Measurements from ENCODE around the gene CALCOCO2. TPM values are rescaled to one million over a fixed set of nuclear protein-coding genes. Genes with fewer than 3 reads are reported as not detected.
"Not testable (repeated sequence)": the region's sequence is repeated elsewhere in the genome, so short reads cannot be mapped to it uniquely, and the experiment has no call there.

Gene CALCOCO2
- total and polyA plus RNA-seq, 4 donors, result 46.8 to 128 (median 93.1) TPM

DNA sequence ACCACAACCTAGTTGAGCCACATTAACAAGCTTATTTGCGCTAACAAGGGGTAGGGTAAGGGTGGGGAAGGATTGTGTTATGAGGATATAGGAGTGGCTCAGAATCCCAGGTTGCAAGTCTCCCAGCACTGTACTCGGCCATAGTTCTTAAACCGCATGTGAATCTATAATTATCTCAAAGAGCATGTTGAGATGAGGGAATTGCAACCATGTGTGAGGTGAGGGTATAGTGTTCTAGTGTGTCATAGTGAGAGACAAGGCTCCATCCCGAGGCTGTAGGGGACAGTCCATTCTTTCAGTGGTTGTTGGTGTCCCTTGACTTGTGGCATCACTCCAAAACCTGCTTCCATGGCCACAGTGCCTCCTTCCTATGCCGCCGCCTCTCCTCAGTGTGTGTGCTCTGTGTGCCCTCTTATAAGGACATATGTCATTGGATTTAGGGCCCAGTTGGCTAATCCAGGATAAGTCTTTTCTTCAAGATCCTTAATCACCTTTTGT is 39.0 kb downstream of the CALCOCO2 start:
- ATAC-seq (ENCODE audit: insufficient read depth, low FRiP score) (no peak), DNase-seq (no peak)
- Histone ChIP-seq H3K9ac (ENCODE audit: insufficient read depth in 1 of 2, low read length in 2 of 2) (no peak overlapping the region), H3K27ac (ENCODE audit: low read depth in 1 of 2, low read length in 1 of 2) (no peak overlapping the region), H3K4me1 (ENCODE audit: control insufficient read depth in 5 of 5, insufficient read depth in 5 of 5, low read length in 5 of 5) (peaks cover 0 to 21% (median 13%) of the 10 kb centered on the region in 5 donors), H3K36me3 (ENCODE audit: control insufficient read depth in 4 of 4, insufficient read depth in 4 of 4, low read length in 4 of 4) (peaks cover 2 to 6% (median 2%) of the 10 kb centered on the region in 4 donors), H3K4me3 (no peak overlapping the region), H3K27me3 (ENCODE audit: control insufficient read depth in 3 of 3, insufficient read depth in 3 of 3, low read length in 2 of 3) (no peaks in the 10 kb centered on the region), H3K9me3 (ENCODE audit: control insufficient read depth in 4 of 4, insufficient read depth in 3 of 4, low read length in 3 of 4) (no peaks in the 10 kb centered on the region)
- 77 to 91% methylated on average over 6 of the region's 6 CpGs for WGBS, 2 donors
- TF ChIP-seq, protein P1, sequence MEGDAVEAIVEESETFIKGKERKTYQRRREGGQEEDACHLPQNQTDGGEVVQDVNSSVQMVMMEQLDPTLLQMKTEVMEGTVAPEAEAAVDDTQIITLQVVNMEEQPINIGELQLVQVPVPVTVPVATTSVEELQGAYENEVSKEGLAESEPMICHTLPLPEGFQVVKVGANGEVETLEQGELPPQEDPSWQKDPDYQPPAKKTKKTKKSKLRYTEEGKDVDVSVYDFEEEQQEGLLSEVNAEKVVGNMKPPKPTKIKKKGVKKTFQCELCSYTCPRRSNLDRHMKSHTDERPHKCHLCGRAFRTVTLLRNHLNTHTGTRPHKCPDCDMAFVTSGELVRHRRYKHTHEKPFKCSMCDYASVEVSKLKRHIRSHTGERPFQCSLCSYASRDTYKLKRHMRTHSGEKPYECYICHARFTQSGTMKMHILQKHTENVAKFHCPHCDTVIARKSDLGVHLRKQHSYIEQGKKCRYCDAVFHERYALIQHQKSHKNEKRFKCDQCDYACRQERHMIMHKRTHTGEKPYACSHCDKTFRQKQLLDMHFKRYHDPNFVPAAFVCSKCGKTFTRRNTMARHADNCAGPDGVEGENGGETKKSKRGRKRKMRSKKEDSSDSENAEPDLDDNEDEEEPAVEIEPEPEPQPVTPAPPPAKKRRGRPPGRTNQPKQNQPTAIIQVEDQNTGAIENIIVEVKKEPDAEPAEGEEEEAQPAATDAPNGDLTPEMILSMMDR (IDR thresholded peaks at IDR 0.05; ENCODE audit: control extremely low read depth, extremely low read depth), result no peak

DNA sequence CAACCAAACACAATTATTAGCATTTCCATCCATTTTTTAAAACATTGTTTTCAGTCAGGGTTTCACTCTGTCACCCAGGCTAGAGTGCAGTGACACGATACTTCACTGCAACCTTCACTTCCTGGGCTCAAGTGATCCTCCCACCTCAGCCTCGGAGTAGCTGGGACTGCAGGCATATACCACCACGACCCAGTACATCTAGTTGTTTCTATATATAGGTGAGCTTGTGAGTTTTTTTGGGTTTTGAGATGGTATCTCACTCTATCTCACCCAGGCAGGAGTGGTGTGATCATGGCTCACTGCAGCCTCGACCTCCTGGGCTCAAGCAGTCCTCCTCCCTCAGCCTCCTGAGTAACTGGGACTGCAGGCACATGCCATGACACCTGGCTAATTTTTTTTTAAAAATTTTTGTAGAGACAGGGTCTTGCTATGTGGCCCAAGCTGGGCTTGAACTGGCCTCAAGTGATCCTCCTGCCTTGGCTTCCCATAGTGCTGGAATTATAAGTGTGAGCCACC is 40.3 kb downstream of the CALCOCO2 start:
- 61 to 73% methylated on average over 4 of the region's 4 CpGs for WGBS, 2 donors
- Histone ChIP-seq H3K9ac (ENCODE audit: insufficient read depth in 1 of 2, low read length in 2 of 2) (no peak overlapping the region), H3K9me3 (ENCODE audit: control insufficient read depth in 4 of 4, insufficient read depth in 3 of 4, low read length in 3 of 4) (no peaks in the 10 kb centered on the region), H3K27ac (ENCODE audit: low read depth in 1 of 2, low read length in 1 of 2) (no peak overlapping the region), H3K27me3 (ENCODE audit: control insufficient read depth in 3 of 3, insufficient read depth in 3 of 3, low read length in 2 of 3) (no peaks in the 10 kb centered on the region), H3K4me1 (ENCODE audit: control insufficient read depth in 5 of 5, insufficient read depth in 5 of 5, low read length in 5 of 5) (peaks cover 0 to 21% (median 13%) of the 10 kb centered on the region in 5 donors), H3K36me3 (ENCODE audit: control insufficient read depth in 4 of 4, insufficient read depth in 4 of 4, low read length in 4 of 4) (peaks cover 0 to 2% (median 0%) of the 10 kb centered on the region in 4 donors), H3K4me3 (no peak overlapping the region)
- DNase-seq (no peak), ATAC-seq (ENCODE audit: insufficient read depth, low FRiP score) (no peak)
- TF ChIP-seq, protein P1 (IDR thresholded peaks at IDR 0.05; ENCODE audit: control extremely low read depth, extremely low read depth), result no peak

DNA sequence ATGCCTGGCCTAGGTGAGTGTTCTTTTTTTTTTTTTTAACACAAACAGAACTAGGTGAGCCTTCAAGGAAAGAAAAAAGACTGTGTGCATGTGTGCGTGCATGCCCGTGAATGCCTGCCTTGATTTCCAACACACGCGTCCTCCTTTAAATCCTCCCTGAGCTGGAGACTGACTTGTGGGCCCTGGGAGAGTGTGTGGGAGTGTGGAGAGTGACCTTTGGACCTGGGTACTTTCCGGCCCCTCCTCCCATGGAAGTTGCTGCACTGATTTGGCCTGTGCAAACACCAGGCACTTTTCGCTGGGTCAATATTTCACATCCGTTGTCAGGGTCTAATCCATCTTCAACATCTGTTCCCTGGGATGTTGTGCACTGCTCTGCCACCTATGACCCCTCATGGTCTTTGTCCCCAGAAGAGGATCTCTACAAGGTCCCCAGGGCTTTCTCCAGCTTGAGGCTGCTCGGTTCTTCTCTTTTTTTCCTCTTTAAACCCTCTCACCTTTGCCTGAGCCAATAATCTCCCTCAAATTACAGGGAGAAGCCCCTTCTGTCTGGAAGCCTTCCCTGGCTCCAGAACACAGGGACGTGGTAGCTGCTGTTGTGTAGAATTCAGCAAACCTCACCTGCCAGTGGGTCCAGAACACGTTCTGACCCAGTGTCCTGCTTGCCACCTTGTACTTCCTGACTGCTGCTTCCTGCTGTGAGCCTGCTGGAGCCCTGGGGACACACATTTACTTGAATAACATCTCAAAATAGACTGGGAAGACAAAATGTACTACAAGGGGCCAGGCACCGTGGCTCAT is 40.9 kb downstream of the CALCOCO2 start:
- Histone ChIP-seq H3K4me3 (no peak overlapping the region), H3K4me1 (ENCODE audit: control insufficient read depth in 5 of 5, insufficient read depth in 5 of 5, low read length in 5 of 5) (peaks cover 0 to 21% (median 13%) of the 10 kb centered on the region in 5 donors), H3K9ac (ENCODE audit: insufficient read depth in 1 of 2, low read length in 2 of 2) (no peak overlapping the region), H3K36me3 (ENCODE audit: control insufficient read depth in 4 of 4, insufficient read depth in 4 of 4, low read length in 4 of 4) (no peaks in the 10 kb centered on the region), H3K9me3 (ENCODE audit: control insufficient read depth in 4 of 4, insufficient read depth in 3 of 4, low read length in 3 of 4) (no peaks in the 10 kb centered on the region), H3K27ac (ENCODE audit: low read depth in 1 of 2, low read length in 1 of 2) (peak overlapping the region; percentile 21 to 65), H3K27me3 (ENCODE audit: control insufficient read depth in 3 of 3, insufficient read depth in 3 of 3, low read length in 2 of 3) (no peaks in the 10 kb centered on the region)
- 54 to 74% methylated on average over 11 of the region's 11 CpGs for WGBS, 2 donors
- TF ChIP-seq, protein P1 (IDR thresholded peaks at IDR 0.05; ENCODE audit: control extremely low read depth, extremely low read depth), result no peak
- ATAC-seq (ENCODE audit: insufficient read depth, low FRiP score) (peak; percentile 11), DNase-seq (peak; percentile 18 to 43 (median 25))

DNA sequence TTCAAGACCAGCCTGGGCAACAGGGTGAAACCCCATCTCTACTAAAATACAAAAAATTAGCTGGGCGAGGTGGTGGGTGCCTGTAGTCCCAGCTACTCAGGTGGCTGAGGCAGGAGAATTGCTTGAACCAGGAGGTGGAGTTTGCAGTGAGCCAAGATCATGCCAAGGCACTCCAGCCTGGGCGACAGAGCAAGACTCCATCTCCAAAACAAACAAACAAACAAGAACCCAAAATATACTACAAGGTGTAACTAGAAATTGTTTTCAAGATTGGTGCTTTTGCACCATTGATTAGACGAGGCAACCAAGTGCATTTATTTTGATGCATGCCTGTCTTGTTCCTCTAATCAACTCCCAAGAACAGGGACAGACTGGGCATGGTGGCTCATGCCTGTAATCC is 41.6 kb downstream of the CALCOCO2 start:
- not testable (repeated sequence) for ATAC-seq (ENCODE audit: insufficient read depth, low FRiP score); DNase-seq; H3K36me3 ChIP-seq (ENCODE audit: control insufficient read depth in 4 of 4, insufficient read depth in 4 of 4, low read length in 4 of 4); H3K4me3 ChIP-seq; H3K27me3 ChIP-seq (ENCODE audit: control insufficient read depth in 3 of 3, insufficient read depth in 3 of 3, low read length in 2 of 3); H3K9me3 ChIP-seq (ENCODE audit: control insufficient read depth in 4 of 4, insufficient read depth in 3 of 4, low read length in 3 of 4); H3K9ac ChIP-seq (ENCODE audit: insufficient read depth in 1 of 2, low read length in 2 of 2)
- Histone ChIP-seq H3K4me1 (ENCODE audit: control insufficient read depth in 5 of 5, insufficient read depth in 5 of 5, low read length in 5 of 5) (peaks cover 0 to 21% (median 13%) of the 10 kb centered on the region in 5 donors), H3K27ac (ENCODE audit: low read depth in 1 of 2, low read length in 1 of 2) (peak overlapping the region; percentile 21 to 54)
- WGBS, 2 donors, result 88 to 97% methylated on average over 3 of the region's 3 CpGs
